HepG2 (cell line): Measurements from ENCODE around the gene C1S. TPM values are rescaled to one million over a fixed set of nuclear protein-coding genes. Genes with fewer than 3 reads are reported as not detected.

Source experiments
- ASH2L ChIP-seq: fragments of 300-600, 200-600 bp; sonication (generic); IDR thresholded peaks from 2 replicates; pipeline ENCODE4 v1.7.0; 2017; ENCODE audit warnings: low read depth, mild to moderate bottlenecking, moderate library complexity, mixed read lengths, low read length; ENCODE audit not compliant: insufficient read length
- CREB3 ChIP-seq: sonication (generic); formaldehyde crosslinking; IDR thresholded peaks from 2 replicates; pipeline ENCODE4 v1.5.0; 2020; ENCODE audit warnings: missing genetic modification reagents
- E2F2 ChIP-seq: sonication (generic); formaldehyde crosslinking; IDR thresholded peaks from 2 replicates; pipeline ENCODE4 v1.4.0; 2020; ENCODE audit warnings: missing genetic modification reagents, borderline replicate concordance
- GABPB1 ChIP-seq: IDR thresholded peaks from 2 replicates; pipeline ENCODE4 v1.6.1; 2016; ENCODE audit warnings: mild to moderate bottlenecking, missing genetic modification reagents, moderate library complexity, missing compliant biosample characterization
- IRF2 ChIP-seq: IDR thresholded peaks from 2 replicates; pipeline ENCODE4 v1.6.1; 2018; ENCODE audit warnings: missing genetic modification reagents, missing compliant biosample characterization
- KLF15 ChIP-seq: sonication (generic); formaldehyde crosslinking; IDR thresholded peaks from 2 replicates; pipeline ENCODE4 v1.8.1; 2023; ENCODE audit warnings: borderline replicate concordance, mild to moderate bottlenecking, inconsistent platforms, missing genetic modification reagents, mixed read lengths
- NFE2L2 ChIP-seq: fragments of 150-350 bp; IDR thresholded peaks from 2 replicates; pipeline ENCODE4 v1.6.1; 2014; ENCODE audit warnings: low read length
- NFYC ChIP-seq: IDR thresholded peaks from 2 replicates; pipeline ENCODE4 v1.6.1; 2016; ENCODE audit warnings: missing genetic modification reagents, missing compliant biosample characterization
- PLSCR1 ChIP-seq: sonication (generic); formaldehyde crosslinking; IDR thresholded peaks from 2 replicates; pipeline ENCODE4 v1.5.0; 2020; ENCODE audit warnings: missing genetic modification reagents, mild to moderate bottlenecking, borderline replicate concordance
- RERE ChIP-seq: IDR thresholded peaks from 2 replicates; pipeline ENCODE4 v1.6.1; 2016; ENCODE audit warnings: low read depth, missing genetic modification reagents, missing compliant biosample characterization
- SAP130 ChIP-seq: IDR thresholded peaks from 2 replicates; pipeline ENCODE4 v1.6.1; 2016; ENCODE audit warnings: low read depth
- SRSF4 ChIP-seq: fragments of 200-400 bp; formaldehyde crosslinking; IDR thresholded peaks from one replicate; pipeline ENCODE4 v1.6.1; 2018; ENCODE audit warnings: mild to moderate bottlenecking, low read depth, low read length, moderate library complexity; ENCODE audit not compliant: poor library complexity, severe bottlenecking
- ZFP36L1 ChIP-seq: sonication (generic); formaldehyde crosslinking; IDR thresholded peaks from 2 replicates; pipeline ENCODE4 v1.8.0; 2022; ENCODE audit warnings: mild to moderate bottlenecking, missing genetic modification reagents, moderate library complexity
- ZNF138 ChIP-seq: sonication (generic); formaldehyde crosslinking; IDR thresholded peaks from 2 replicates; pipeline ENCODE4 v1.5.0; 2020; ENCODE audit warnings: mild to moderate bottlenecking, low read depth, missing genetic modification reagents
- ZNF580 ChIP-seq: IDR thresholded peaks from 2 replicates; pipeline ENCODE4 v1.6.1; 2016; ENCODE audit warnings: low read depth, borderline replicate concordance
- ZNF652 ChIP-seq: IDR thresholded peaks from 2 replicates; pipeline ENCODE4 v1.6.1; 2016; ENCODE audit warnings: low read depth, borderline replicate concordance
- ZNF720 ChIP-seq: sonication (generic); formaldehyde crosslinking; IDR thresholded peaks from 2 replicates; pipeline ENCODE4 v1.4.0; 2020; ENCODE audit warnings: missing genetic modification reagents
- ZSCAN9 ChIP-seq: IDR thresholded peaks from 2 replicates; pipeline ENCODE4 v1.6.1; 2016; ENCODE audit warnings: borderline replicate concordance
- polyA plus RNA-seq, 8 experiments: library from polyadenylated mRNA; depleted of rRNA in 3 of 8; stranded (reverse) in 7 of 8; unstranded in 1 of 8; fragments of >200 nt; fragmentation: Illumina TruSeq in 4 of 8; extraction: Trizol in 4 of 8; gene quantifications; 2 replicates each; pipeline versions ENCODE4 v1.2.1 to v1.2.3, GENCODE V29; 2011 to 2016; ENCODE audit warnings: low read depth in 4 of 8, missing spikeins in 1 of 8, mixed read lengths in 1 of 8; ENCODE audit not compliant: insufficient read depth in 1 of 8
- total RNA-seq, 5 experiments: library from RNA; depleted of rRNA; stranded (reverse); fragments of >200 nt; fragmentation: Illumina TruSeq; extraction: Trizol; gene quantifications; 2 replicates each; pipeline ENCODE4 v1.2.3, GENCODE V29; 2016; ENCODE audit warnings: low read depth in 1 of 5

The C1S gene
- total and polyA plus RNA-seq, 2 of the 13 experiments (the other 11 are each of a cell fraction or from before 2014, with no cell fraction given): 14.5 to 18.2 TPM

- TF ChIP-seq E2F2 (peak; percentile 73; the same call in 1 of the 2 replicates), KLF15 (0 out of 2 replicates have a peak, but pooled peaks have one; percentile 63), SAP130 (CRISPR knock-in tag) (peak; percentile 77), ZNF580 (CRISPR knock-in tag) (no peak; the same call in 1 of the 2 replicates), CREB3 (CRISPR knock-in tag) (no peak), NFYC (CRISPR knock-in tag) (peak; percentile 86), ZFP36L1 (CRISPR knock-in tag) (no peak), RERE (CRISPR knock-in tag) (no peak), GABPB1 (CRISPR knock-in tag) (peak; percentile 86), NFE2L2 (no peak), ASH2L (peak; percentile 84), PLSCR1 (CRISPR knock-in tag) (no peak), ZNF652 (CRISPR knock-in tag) (no peak), ZNF720 (CRISPR knock-in tag) (no peak), ZSCAN9 (CRISPR knock-in tag) (peak; percentile 61; the same call in 1 of the 2 replicates), ZNF138 (peak; percentile 57; the same call in 1 of the 2 replicates), IRF2 (CRISPR knock-in tag) (peak; percentile 61; the same call in 1 of the 2 replicates), SRSF4 (no peak)
Observed at GRCh38 chr12:7018350-7019042, 42.0 kb upstream of the C1S start, which contains the start of gene LPCAT3 (continued).
